ENCODE data around the gene TATDN2.
"Not testable (repeated sequence)": the region's sequence is repeated elsewhere in the genome, so short reads cannot be mapped to it uniquely, and the experiment has no call there.

TATDN2 gene

GRCh38 chr3:10272476-10272875, 24.2 kb downstream of the TATDN2 start:
- DNase-seq, result not testable (repeated sequence)

- no peak for DNase-seq
These were observed 24.7 kb downstream of the TATDN2 start for GRCh38 chr3:10272977-10273376.

GRCh38 chr3:10273702-10274305, 25.5 kb downstream of the TATDN2 start:
- DNase-seq, result no peak

- no peak for DNase-seq
These were observed 26.3 kb downstream of the TATDN2 start for GRCh38 chr3:10274601-10275000.

- DNase-seq, result no peak
These were observed 28.9 kb downstream of the TATDN2 start for GRCh38 chr3:10277115-10277625.

GRCh38 chr3:10278501-10278900, 30.2 kb downstream of the TATDN2 start:
- no peak for DNase-seq

- DNase-seq, result peak; percentile 18 to 46
These were observed 31.3 kb downstream of the TATDN2 start for GRCh38 chr3:10279384-10280176.

- no peak for DNase-seq
These were observed 31.9 kb downstream of the TATDN2 start for GRCh38 chr3:10280177-10280529.

- no peak for DNase-seq
These were observed 32.3 kb downstream of the TATDN2 start for GRCh38 chr3:10280571-10280970.

GRCh38 chr3:10281951-10282350, 33.7 kb downstream of the TATDN2 start:
- peak; percentile 24 to 69 for DNase-seq

- no peak for DNase-seq
These were observed 35.4 kb downstream of the TATDN2 start for GRCh38 chr3:10283638-10284037.

- peak in 1 of 2 donors; percentile 39 for DNase-seq
These were observed 36.2 kb downstream of the TATDN2 start for GRCh38 chr3:10284496-10284895.

GRCh38 chr3:10285272-10286132, 37.2 kb downstream of the TATDN2 start:
- peak in 1 of 2 donors; percentile 60 for DNase-seq

- DNase-seq, result no peak
These were observed 37.9 kb downstream of the TATDN2 start for GRCh38 chr3:10286133-10286524.

GRCh38 chr3:10286596-10287295, 38.5 kb downstream of the TATDN2 start:
- peak in 1 of 2 donors; percentile 21 for DNase-seq

GRCh38 chr3:10287936-10288574, 39.8 kb downstream of the TATDN2 start:
- DNase-seq, result no peak

- no peak for DNase-seq
These were observed 40.3 kb downstream of the TATDN2 start for GRCh38 chr3:10288575-10288960.

- DNase-seq, result no peak
These were observed 40.8 kb downstream of the TATDN2 start for GRCh38 chr3:10289077-10289476.

- DNase-seq, result no peak
These were observed 41.6 kb downstream of the TATDN2 start for GRCh38 chr3:10289787-10290355.

GRCh38 chr3:10290481-10291176, 42.4 kb downstream of the TATDN2 start:
- DNase-seq, result no peak

- DNase-seq, result no peak
These were observed 43.4 kb downstream of the TATDN2 start for GRCh38 chr3:10291641-10292040.

Data from inflammatory macrophage treated with lipopolysaccharide for 1 hour (primary cell).